ENCODE measurements around the gene NACC1.

NACC1 gene

GRCh38 chr19:13120817-13121216, 2.8 kb downstream of the NACC1 start:
- DNase-seq (ENCODE audit: low read depth): no peak

DNA sequence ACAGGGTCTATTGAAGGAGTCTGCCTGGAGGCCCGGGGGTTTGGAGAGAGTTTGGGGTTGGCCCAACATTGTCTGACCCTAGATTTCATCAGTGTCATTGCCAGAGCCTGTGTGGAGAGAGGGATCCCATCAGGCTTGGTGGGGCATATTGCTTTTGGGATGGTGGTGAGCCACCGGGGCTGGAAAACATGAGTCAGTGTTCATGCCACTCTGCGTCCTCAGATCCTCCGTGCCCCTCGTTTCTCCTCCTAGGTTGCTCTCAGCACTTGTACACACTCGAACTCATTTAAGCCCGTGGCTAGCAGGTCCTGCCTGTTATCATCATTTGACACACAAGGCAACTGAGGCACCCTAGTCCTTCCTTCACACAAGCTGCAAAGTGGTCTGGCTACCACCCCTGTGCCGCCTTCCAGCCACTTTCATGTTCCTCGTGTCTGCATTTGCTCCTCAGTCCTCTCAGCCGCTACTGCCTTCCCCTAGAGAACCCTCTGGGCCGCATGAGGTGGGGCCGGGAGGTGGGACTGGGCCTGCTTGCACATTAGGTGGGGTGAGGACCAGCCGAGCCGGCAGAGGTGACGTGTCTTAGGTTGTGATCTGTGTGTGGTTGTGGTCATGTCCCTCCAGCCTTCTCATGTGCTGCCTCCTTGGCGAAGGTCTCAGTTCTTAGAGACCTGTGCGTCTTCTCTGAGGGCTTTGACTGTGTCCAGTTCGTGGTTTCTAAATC, 3.6 kb downstream of the NACC1 start:
- DNase-seq (ENCODE audit: low read depth): no peak

DNA sequence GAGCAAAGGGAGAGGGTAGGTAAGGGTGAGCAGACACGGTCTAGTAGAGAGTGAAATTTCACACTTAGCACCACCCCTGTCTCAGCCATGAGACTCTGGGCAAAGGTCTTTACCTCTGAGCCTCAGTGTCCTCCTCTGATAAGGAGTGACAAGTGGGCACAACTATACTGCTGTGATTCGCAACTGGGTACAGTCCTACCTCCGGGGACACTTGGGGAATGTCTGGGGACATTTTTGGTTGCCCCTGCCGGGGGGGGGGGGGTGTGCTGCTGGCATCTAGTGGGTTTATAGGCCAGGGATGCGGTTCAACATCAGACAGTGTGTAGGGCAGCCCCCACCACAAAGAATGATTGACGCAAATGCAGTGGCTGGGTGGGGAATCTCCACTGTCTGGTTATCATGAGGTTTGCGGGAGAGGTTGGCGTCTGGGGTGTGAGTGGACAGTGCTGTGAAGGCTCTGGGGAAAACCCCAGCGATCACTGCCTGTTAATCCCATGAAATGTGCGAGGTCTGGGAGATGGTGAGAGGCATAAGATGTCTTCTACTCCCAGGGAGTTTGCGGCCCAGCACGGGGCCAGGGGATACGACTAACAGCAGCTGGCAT, 4.3 kb downstream of the NACC1 start:
- no peak for DNase-seq (ENCODE audit: low read depth)

GRCh38 chr19:13122980-13123957, 5.2 kb downstream of the NACC1 start:
- DNase-seq (ENCODE audit: low read depth): no peak

- DNase-seq (ENCODE audit: low read depth): no peak
Measured at GRCh38 chr19:13127051-13127450, 9.0 kb downstream of the NACC1 start.

DNA sequence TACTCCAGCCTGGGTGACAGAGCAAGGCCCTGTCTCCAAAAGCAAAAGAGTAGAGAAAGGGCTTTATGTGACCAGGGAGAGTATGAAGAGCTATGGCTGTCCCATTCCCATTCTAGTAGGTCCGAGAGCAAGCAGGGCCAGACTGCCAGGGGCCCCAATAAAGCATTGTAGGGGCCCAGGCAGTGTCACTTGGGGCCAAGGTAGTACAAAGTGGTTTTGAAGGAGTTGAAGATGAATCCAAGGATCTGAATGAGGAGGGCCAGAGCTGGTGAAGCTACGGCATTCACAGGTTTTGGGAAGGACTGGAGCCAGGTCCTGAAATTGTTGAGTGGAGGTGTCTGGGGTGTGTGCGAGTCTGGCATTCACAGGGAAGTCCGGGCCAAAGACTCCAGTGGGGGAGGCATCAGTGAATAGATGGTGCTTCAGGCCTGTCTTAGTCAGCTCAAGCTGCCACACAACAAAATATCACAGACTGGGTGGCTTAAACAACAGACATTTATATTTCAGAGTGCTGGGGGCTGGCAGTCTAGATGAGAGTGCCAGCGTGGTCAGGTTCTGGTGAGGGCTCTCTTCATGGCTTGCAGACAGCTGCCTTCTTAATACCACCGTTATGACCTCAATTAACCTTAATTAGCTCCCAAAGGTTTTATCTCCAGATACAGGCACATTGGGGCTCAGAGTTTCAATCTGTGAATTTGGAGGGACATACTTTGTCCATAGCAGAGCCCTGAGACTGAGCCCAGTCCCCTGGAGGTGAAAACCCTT, 9.9 kb downstream of the NACC1 start:
- no peak for DNase-seq (ENCODE audit: low read depth)

GRCh38 chr19:13128583-13128982, 10.5 kb downstream of the NACC1 start:
- DNase-seq (ENCODE audit: low read depth): no peak

GRCh38 chr19:13129384-13129783, 11.3 kb downstream of the NACC1 start:
- DNase-seq (ENCODE audit: low read depth): no peak

DNA sequence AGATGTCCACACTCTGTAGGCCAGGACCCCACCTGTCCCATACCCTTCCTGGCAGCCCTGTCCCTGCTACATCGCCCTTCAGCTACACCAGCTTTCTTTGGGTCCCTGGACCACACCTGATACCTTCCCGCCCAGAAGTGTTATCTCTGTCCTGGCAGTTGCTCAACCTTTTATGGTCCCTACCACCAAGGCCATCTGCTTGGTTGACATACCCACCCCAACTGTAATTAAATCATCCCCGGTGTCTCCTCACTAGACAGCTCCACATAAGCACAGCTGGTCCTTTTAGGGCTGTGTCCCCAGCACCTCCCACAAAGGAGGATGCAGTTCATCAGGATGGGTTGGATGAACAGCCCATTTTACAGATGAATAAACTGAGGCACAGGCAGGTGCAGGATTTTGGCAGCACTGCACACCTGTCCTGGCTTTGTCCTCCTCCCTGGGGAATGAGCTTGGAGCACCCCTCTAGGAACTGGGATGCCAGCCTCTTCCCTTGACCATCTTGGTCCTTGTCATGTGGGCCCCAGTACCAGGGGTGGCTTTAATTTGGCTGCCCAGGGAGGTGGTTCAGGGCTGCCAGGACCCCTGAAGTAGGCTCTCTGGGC, 12.9 kb downstream of the NACC1 start:
- no peak for DNase-seq (ENCODE audit: low read depth)

GRCh38 chr19:13132471-13133180, 14.6 kb downstream of the NACC1 start:
- DNase-seq (ENCODE audit: low read depth): no peak

DNA sequence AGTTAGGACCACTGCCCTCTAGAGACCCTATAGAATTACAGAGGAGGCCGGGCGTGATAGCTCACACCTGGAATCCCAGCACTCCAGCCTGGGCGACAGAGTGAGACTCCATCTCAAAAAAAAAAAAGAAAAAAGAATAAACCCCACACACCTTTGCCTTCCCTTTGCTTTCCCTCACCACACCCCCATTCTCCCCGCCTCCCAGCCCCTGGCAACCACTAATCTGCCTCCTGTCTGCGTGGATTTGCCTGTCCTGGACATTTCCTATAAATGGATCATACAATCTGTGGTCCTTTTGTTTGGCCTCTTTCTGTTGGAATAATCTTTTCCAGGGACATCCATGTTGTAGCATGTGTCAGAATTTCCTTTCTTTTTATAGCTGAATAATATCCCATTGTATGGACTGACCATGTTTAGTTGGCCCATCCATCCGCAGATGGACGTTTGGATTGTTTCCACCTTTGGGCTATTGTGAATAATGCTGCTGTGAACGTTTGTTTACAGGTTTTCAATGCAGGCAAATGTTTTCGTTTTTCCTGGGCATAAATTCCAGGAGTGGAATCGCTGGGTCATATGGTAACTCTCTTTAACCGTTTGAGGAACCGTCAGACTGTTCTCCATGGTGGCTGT, 15.3 kb downstream of the NACC1 start:
- no peak for DNase-seq (ENCODE audit: low read depth)

- DNase-seq (ENCODE audit: low read depth): no peak
Measured at GRCh38 chr19:13134626-13135025, 16.6 kb downstream of the NACC1 start.

DNA sequence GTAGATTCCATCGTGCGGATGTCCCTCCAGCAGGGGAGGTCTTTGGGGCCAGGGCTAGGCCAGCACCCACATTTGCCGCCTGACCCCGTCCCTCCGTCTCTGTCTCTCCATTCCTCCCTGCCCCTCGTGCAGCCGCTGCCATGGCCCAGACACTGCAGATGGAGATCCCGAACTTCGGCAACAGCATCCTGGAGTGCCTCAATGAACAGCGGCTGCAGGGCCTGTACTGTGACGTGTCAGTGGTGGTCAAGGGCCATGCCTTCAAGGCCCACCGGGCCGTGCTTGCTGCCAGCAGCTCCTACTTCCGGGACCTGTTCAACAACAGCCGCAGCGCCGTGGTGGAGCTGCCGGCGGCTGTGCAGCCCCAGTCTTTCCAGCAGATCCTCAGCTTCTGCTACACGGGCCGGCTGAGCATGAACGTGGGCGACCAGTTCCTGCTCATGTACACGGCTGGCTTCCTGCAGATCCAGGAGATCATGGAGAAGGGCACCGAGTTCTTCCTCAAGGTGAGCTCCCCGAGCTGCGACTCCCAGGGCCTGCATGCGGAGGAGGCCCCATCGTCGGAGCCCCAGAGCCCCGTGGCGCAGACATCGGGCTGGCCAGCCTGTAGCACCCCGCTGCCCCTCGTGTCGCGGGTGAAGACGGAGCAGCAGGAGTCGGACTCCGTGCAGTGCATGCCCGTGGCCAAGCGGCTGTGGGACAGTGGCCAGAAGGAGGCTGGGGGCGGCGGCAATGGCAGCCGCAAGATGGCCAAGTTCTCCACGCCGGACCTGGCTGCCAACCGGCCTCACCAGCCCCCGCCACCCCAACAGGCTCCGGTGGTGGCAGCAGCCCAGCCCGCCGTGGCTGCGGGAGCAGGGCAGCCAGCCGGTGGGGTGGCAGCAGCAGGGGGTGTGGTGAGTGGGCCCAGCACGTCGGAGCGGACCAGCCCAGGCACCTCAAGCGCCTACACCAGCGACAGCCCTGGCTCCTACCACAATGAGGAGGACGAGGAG, 17.3 kb downstream of the NACC1 start:
- no peak for DNase-seq (ENCODE audit: low read depth)

- no peak for DNase-seq (ENCODE audit: low read depth)
Measured at GRCh38 chr19:13137290-13137794, 19.3 kb downstream of the NACC1 start.

- DNase-seq (ENCODE audit: low read depth): no peak
Measured at GRCh38 chr19:13138171-13138915, 20.3 kb downstream of the NACC1 start.

DNA sequence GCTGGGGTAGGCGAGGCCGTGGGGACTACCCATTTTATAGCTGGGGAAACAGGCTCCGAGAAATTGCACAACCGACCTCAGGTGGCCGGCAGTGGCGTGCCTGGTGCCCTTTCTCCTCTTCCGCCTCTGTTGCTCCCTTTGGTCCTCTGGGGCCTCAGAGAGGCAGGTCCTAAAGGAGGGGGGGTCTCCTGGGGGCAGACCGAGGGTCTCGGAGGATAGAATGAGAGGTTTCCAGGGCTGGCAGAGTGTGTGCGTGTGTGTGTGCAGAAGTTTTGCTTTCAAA, 20.8 kb downstream of the NACC1 start:
- DNase-seq (ENCODE audit: low read depth): no peak

DNA sequence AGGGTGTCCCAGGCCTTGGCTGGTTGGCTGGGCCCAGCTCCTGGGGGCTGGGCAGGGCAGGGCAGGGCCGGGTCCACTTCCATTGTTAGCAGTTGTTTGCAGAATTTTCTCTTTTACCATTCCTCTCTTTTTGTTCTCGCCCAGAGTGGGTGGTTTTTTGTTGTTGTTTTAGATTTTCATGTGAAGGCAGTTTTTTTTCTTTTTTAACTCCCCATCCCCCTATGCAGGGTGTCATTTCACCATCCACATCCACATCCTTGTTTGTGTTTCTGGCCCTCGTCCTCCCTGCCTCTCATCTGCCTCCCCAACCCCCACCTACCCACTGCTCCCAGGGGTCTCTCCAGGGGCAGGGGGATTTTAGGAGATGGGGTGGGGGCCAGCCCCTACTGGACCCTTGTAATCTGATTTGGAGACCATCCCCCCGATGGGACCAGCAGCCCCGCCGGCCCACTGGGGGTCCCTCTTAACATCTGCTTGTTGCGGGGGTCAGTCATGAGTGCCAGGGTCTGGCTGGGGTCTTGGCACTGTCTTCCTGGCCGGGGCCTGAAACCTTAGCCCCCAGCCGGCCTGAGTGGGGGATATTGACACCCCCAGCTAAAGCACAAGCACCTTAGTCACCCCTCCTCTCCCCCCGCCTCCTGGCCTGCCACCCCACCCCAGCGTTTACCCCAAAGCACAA, 21.7 kb downstream of the NACC1 start:
- DNase-seq (ENCODE audit: low read depth): no peak

All from HS-27A (cell line).